ENCODE results near the gene NUDT3.

The NUDT3 gene

DNA sequence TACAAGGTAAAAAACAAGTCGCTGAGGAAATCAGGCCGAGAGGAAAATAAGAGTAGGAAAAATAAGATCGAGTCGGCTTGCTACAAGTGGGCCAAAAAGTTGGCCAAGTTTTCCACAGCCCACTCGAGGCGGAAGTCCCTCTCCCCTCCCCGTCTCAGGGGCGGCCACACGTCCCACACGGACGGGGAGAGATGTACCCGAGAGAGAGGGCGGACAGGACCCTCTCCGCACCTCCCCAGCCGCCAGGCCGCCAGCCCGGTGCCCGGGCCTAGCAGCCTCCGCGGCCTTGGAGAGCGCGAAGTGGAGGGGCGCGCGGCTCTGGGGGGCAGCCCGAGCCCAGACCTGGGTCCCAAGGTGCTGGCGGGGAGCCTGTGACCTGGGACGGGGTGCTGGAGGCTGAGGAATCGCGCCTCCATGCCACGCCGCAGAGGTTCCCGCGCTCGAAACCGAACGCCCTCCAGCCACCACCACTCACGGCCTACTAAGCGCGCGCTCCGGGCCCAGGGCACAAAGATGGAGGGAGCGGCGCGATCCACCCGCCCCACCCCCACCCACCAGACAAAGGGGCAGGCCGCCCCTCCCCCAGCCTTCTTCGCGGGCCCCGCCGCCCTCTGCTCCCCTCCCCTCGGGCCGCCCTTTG is 157.7 kb downstream of the NUDT3 start:
- H3K4me3 ChIP-seq (ENCODE audit: low read depth, low read length), result no peak overlapping the region
- no peak for TF ChIP-seq CTCF (conservative IDR thresholded peaks at IDR 0.05; ENCODE audit: low read depth, low read length)
- no peak for DNase-seq (ENCODE audit: low read depth)

DNA sequence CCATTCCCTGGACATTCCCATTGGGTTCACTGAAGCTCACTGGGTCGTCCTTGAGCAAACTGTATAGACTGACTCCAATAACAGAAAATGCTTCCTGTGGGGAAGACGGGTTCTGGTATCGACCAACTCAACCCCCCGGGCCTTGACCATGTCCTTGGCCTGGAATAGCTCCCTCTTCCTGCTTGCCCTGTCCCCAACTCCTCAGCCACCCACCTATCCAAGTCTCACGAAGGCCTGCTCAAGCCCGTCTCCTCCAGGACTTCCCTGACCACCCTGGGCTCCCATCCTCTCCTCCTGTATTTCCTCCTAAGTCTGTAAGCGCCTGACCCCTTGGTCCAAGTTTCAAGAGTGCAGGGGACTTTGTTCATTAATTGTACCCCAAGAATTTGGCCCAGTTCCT is 158.6 kb downstream of the NUDT3 start:
- no peak for TF ChIP-seq CTCF (conservative IDR thresholded peaks at IDR 0.05; ENCODE audit: low read depth, low read length)
- no peak for DNase-seq (ENCODE audit: low read depth)
- no peak overlapping the region for H3K4me3 ChIP-seq (ENCODE audit: low read depth, low read length)

DNA sequence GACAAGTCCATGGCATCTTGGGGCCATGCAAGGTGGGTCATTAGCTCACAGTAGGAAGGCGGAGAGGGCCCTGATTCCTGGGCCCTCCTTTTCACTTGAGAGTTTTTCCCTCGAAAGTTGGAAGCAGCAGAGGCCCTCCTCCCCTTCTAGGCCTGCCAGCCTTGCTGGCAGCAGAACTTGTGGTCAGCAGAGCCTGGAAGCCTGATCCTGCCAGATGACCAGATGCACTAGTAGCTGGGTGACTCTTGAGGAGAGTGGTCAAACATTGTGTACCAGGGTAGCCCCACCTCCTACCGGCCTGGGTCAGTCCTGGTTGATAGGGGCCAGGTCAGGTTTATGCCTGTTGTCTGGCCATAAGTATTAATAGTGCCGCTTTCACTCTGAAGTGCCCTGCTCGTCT is 159.6 kb downstream of the NUDT3 start:
- no peak for TF ChIP-seq CTCF (conservative IDR thresholded peaks at IDR 0.05; ENCODE audit: low read depth, low read length)
- DNase-seq (ENCODE audit: low read depth), result no peak
- no peak overlapping the region for H3K4me3 ChIP-seq (ENCODE audit: low read depth, low read length)

- no peak for DNase-seq (ENCODE audit: low read depth)
- H3K4me3 ChIP-seq (ENCODE audit: low read depth, low read length), result no peak overlapping the region
- TF ChIP-seq CTCF (conservative IDR thresholded peaks at IDR 0.05; ENCODE audit: low read depth, low read length), result no peak
Observed at GRCh38 chr6:34231566-34232336, 160.7 kb downstream of the NUDT3 start.

DNA sequence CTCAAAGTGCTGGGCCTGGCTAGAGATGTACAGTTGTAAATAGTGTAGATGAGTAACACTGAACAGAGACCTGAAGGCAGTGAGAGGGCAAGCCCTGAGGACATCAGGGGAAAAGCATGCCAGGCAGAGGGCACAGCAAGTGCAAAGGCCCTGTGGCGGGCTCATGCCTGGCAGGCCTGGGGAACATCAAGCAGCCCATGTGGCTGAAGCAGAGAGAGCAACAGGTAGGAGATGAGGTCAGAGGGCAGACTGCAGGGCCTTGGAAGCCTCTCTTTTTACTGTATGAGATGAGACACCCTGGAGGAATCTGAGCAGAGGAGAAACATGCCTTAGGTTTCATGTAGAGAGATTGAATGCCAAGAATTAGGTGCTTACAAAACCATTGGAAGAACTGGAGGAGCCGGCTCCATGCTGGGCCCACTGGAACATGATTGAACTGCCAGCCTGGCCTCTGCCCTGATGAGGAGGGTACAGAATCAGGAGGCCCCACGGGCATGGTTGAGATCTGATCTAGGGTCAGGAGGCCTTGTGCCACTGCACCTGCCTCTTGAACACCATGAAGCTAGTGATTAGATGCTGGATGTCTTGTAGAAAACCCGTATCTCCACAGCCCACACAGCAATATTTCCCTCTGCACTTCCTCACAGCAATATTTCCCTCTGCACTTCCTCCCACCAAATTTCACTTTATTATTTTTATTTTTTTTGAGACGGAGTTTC is 161.7 kb downstream of the NUDT3 start:
- TF ChIP-seq CTCF (conservative IDR thresholded peaks at IDR 0.05; ENCODE audit: low read depth, low read length), result no peak
- peak; percentile 33 for DNase-seq (ENCODE audit: low read depth)
- H3K4me3 ChIP-seq (ENCODE audit: low read depth, low read length), result no peak overlapping the region

DNA sequence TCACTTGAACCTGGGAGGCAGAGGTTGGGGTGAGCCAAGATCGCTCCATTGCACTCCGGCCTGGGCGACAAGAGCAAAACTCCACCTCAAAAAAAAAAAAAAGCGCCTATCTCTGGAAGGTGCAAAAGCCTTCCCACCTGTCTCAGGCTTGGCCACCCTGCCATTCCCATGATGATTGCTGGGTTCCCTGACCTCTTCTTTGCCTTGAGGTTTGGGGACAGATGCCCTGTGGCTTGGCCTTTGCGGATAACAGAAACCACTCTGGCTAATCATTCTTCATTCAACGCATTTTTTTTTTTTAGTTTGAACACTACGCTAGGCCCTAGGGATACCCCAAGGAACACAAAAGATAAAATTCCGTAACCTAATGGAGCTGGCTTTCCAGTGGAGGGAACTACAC is 162.6 kb downstream of the NUDT3 start:
- H3K4me3 ChIP-seq (ENCODE audit: low read depth, low read length), result no peak overlapping the region
- TF ChIP-seq CTCF (conservative IDR thresholded peaks at IDR 0.05; ENCODE audit: low read depth, low read length), result no peak
- no peak for DNase-seq (ENCODE audit: low read depth)

All from choroid plexus epithelial cell (primary cell).